HepG2 (cell line): ENCODE measurements around the gene NOC2L. TPM values are rescaled to one million over a fixed set of nuclear protein-coding genes. Genes with fewer than 3 reads are reported as not detected.

ENCODE experiments used
- ELF4 ChIP-seq: sonication (generic); formaldehyde crosslinking; IDR thresholded peaks from 2 replicates; pipeline ENCODE4 v1.5.0; 2020; ENCODE audit warnings: missing genetic modification reagents, mild to moderate bottlenecking, moderate library complexity, borderline replicate concordance
- EP300 ChIP-seq, 3 experiments: sonication (generic) in 1 of 3; formaldehyde crosslinking in 1 of 3; IDR thresholded peaks; 2 replicates each; pipeline versions ENCODE4 v1.5.1 to v1.6.1; 2011 to 2020; ENCODE audit warnings: low read depth in 2 of 3, low read length in 2 of 3, borderline replicate concordance in 1 of 3, improper control_type of control experiment in 1 of 3, mild to moderate bottlenecking in 1 of 3, missing genetic modification reagents in 1 of 3, moderate library complexity in 1 of 3
- FOXA3 ChIP-seq: IDR thresholded peaks from 2 replicates; pipeline ENCODE4 v1.6.1; 2016; ENCODE audit warnings: missing genetic modification reagents, missing compliant biosample characterization
- GZF1 ChIP-seq: sonication (generic); formaldehyde crosslinking; IDR thresholded peaks from 2 replicates; pipeline ENCODE4 v1.5.1; 2020; ENCODE audit warnings: mild to moderate bottlenecking, missing genetic modification reagents
- HOXA7 ChIP-seq: sonication (generic); formaldehyde crosslinking; IDR thresholded peaks from 2 replicates; pipeline ENCODE4 v1.8.1; 2022; ENCODE audit warnings: mild to moderate bottlenecking, missing genetic modification reagents, moderate library complexity
- ISX ChIP-seq: sonication (generic); formaldehyde crosslinking; conservative IDR thresholded peaks from 2 replicates; pipeline ENCODE4 v1.5.0; 2020; ENCODE audit warnings: missing genetic modification reagents
- JUN ChIP-seq: sonication (generic); formaldehyde crosslinking; IDR thresholded peaks from 2 replicates; pipeline ENCODE4 v1.4.0; 2020; ENCODE audit warnings: mild to moderate bottlenecking, missing genetic modification reagents
- KDM4B ChIP-seq: sonication (generic); formaldehyde crosslinking; IDR thresholded peaks from 2 replicates; pipeline ENCODE4 v1.4.0; 2020; ENCODE audit warnings: missing genetic modification reagents
- MAFG ChIP-seq: sonication (generic); formaldehyde crosslinking; IDR thresholded peaks from 2 replicates; pipeline ENCODE4 v1.5.1; 2020; ENCODE audit warnings: mild to moderate bottlenecking, missing genetic modification reagents
- MED13 ChIP-seq: sonication (generic); formaldehyde crosslinking; IDR thresholded peaks from 2 replicates; pipeline ENCODE4 v1.5.0; 2020; ENCODE audit warnings: missing genetic modification reagents
- POLR2AphosphoS5 ChIP-seq: IDR thresholded peaks from 2 replicates; pipeline ENCODE4 v1.6.1; 2012; ENCODE audit warnings: low read depth, low read length
- SRF ChIP-seq: IDR thresholded peaks from 2 replicates; pipeline ENCODE4 v1.6.1; 2011; ENCODE audit warnings: mild to moderate bottlenecking, low read depth, low read length, moderate library complexity
- STAG1 ChIP-seq: sonication (generic); formaldehyde crosslinking; IDR thresholded peaks from 2 replicates; pipeline ENCODE4 v1.4.0; 2020; ENCODE audit warnings: missing genetic modification reagents
- SYNCRIP ChIP-seq: fragments of 200-400 bp; formaldehyde crosslinking; IDR thresholded peaks from 2 replicates; pipeline ENCODE4 v1.6.1; 2018; ENCODE audit warnings: mild to moderate bottlenecking, low read depth, low read length; ENCODE audit not compliant: insufficient read depth
- XRCC5 ChIP-seq: fragments of 200-400 bp; formaldehyde crosslinking; optimal IDR thresholded peaks from 2 replicates; pipeline ENCODE3; 2017; ENCODE audit warnings: mild to moderate bottlenecking, low read length
- ZBTB1 ChIP-seq: sonication (generic); formaldehyde crosslinking; IDR thresholded peaks from 2 replicates; pipeline ENCODE4 v1.4.0; 2020; ENCODE audit warnings: missing genetic modification reagents, borderline replicate concordance
- ZNF205 ChIP-seq: IDR thresholded peaks from 2 replicates; pipeline ENCODE4 v1.6.1; 2018; ENCODE audit warnings: missing biosample characterization, missing genetic modification reagents
- ZNF564 ChIP-seq: sonication (generic); formaldehyde crosslinking; IDR thresholded peaks from 2 replicates; pipeline ENCODE4 v1.8.1; 2023; ENCODE audit warnings: mild to moderate bottlenecking, missing genetic modification reagents
- ZNF598 ChIP-seq: sonication (generic); formaldehyde crosslinking; IDR thresholded peaks from 2 replicates; pipeline ENCODE4 v1.5.1; 2020; ENCODE audit warnings: mild to moderate bottlenecking, missing genetic modification reagents, borderline replicate concordance
- ZNF772 ChIP-seq: sonication (generic); formaldehyde crosslinking; IDR thresholded peaks from 2 replicates; pipeline ENCODE4 v1.5.0; 2020; ENCODE audit warnings: mild to moderate bottlenecking, missing genetic modification reagents
- polyA plus RNA-seq, 8 experiments: library from polyadenylated mRNA; depleted of rRNA in 3 of 8; stranded (reverse) in 7 of 8; unstranded in 1 of 8; fragments of >200 nt; fragmentation: Illumina TruSeq in 4 of 8; extraction: Trizol in 4 of 8; gene quantifications; 2 replicates each; pipeline versions ENCODE4 v1.2.1 to v1.2.3, GENCODE V29; 2011 to 2016; ENCODE audit warnings: low read depth in 4 of 8, missing spikeins in 1 of 8, mixed read lengths in 1 of 8; ENCODE audit not compliant: insufficient read depth in 1 of 8
- total RNA-seq, 5 experiments: library from RNA; depleted of rRNA; stranded (reverse); fragments of >200 nt; fragmentation: Illumina TruSeq; extraction: Trizol; gene quantifications; 2 replicates each; pipeline ENCODE4 v1.2.3, GENCODE V29; 2016; ENCODE audit warnings: low read depth in 1 of 5
- TF ChIP-seq, protein P1 (sequence below): sonication (generic); formaldehyde crosslinking; IDR thresholded peaks from 2 replicates; pipeline ENCODE4 v1.5.0; 2020; ENCODE audit warnings: mild to moderate bottlenecking, missing genetic modification reagents, borderline replicate concordance
- TF ChIP-seq, protein P2 (sequence below): sonication (generic); formaldehyde crosslinking; IDR thresholded peaks from 2 replicates; pipeline ENCODE4 v1.4.0; 2020; ENCODE audit warnings: missing genetic modification reagents
- TF ChIP-seq, protein P3 (sequence below): sonication (generic); formaldehyde crosslinking; IDR thresholded peaks from 2 replicates; pipeline ENCODE4 v1.9.0; 2022; ENCODE audit warnings: missing genetic modification reagents, mild to moderate bottlenecking, borderline replicate concordance
- TF ChIP-seq, protein P4 (sequence below): sonication (generic); formaldehyde crosslinking; IDR thresholded peaks from 2 replicates; pipeline ENCODE4 v1.4.0; 2020; ENCODE audit warnings: low read depth, mild to moderate bottlenecking, missing genetic modification reagents

The NOC2L gene
- total and polyA plus RNA-seq, 2 of the 13 experiments (the other 11 are each of a cell fraction or from before 2014, with no cell fraction given) = 32.0 to 103 TPM

- TF ChIP-seq, protein P1, sequence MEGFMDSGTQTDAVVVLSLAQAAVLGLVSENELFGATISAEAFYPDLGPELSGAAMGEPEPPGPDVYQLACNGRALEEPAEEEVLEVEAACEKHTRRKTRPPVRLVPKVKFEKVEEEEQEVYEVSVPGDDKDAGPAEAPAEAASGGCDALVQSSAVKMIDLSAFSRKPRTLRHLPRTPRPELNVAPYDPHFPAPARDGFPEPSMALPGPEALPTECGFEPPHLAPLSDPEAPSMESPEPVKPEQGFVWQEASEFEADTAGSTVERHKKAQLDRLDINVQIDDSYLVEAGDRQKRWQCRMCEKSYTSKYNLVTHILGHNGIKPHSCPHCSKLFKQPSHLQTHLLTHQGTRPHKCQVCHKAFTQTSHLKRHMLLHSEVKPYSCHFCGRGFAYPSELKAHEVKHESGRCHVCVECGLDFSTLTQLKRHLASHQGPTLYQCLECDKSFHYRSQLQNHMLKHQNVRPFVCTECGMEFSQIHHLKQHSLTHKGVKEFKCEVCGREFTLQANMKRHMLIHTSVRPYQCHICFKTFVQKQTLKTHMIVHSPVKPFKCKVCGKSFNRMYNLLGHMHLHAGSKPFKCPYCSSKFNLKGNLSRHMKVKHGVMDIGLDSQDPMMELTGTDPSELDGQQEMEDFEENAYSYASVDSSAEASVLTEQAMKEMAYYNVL (CRISPR knock-in tag) = no peak
- TF ChIP-seq ZBTB1 (CRISPR knock-in tag) (no peak), MED13 (CRISPR knock-in tag) (no peak), GZF1 (CRISPR knock-in tag) (no peak), POLR2AphosphoS5 (no peak), EP300 (IDR thresholded peaks at IDR 0.05; ENCODE audit: low read depth in 2 of 2, low read length in 2 of 2) (no peak), EP300 (CRISPR knock-in tag; IDR thresholded peaks at IDR 0.05; ENCODE audit: borderline replicate concordance) (no peak), ZNF772 (CRISPR knock-in tag) (no peak), ZNF564 (CRISPR knock-in tag) (peak; percentile 50; the same call in 1 of the 2 replicates), STAG1 (CRISPR knock-in tag) (peak; percentile 81), SRF (no peak), XRCC5 (peak; percentile 51), FOXA3 (CRISPR knock-in tag) (peak; percentile 44; the same call in 1 of the 2 replicates), ELF4 (CRISPR knock-in tag) (no peak), ZNF205 (CRISPR knock-in tag) (no peak), KDM4B (CRISPR knock-in tag) (no peak), MAFG (CRISPR knock-in tag) (no peak), JUN (CRISPR knock-in tag) (no peak), SYNCRIP (no peak), ISX (CRISPR knock-in tag) (no peak), HOXA7 (CRISPR knock-in tag) (no peak), ZNF598 (CRISPR knock-in tag) (no peak)
- TF ChIP-seq, protein P2, sequence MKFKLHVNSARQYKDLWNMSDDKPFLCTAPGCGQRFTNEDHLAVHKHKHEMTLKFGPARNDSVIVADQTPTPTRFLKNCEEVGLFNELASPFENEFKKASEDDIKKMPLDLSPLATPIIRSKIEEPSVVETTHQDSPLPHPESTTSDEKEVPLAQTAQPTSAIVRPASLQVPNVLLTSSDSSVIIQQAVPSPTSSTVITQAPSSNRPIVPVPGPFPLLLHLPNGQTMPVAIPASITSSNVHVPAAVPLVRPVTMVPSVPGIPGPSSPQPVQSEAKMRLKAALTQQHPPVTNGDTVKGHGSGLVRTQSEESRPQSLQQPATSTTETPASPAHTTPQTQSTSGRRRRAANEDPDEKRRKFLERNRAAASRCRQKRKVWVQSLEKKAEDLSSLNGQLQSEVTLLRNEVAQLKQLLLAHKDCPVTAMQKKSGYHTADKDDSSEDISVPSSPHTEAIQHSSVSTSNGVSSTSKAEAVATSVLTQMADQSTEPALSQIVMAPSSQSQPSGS (CRISPR knock-in tag) = no peak
- TF ChIP-seq, protein P3, sequence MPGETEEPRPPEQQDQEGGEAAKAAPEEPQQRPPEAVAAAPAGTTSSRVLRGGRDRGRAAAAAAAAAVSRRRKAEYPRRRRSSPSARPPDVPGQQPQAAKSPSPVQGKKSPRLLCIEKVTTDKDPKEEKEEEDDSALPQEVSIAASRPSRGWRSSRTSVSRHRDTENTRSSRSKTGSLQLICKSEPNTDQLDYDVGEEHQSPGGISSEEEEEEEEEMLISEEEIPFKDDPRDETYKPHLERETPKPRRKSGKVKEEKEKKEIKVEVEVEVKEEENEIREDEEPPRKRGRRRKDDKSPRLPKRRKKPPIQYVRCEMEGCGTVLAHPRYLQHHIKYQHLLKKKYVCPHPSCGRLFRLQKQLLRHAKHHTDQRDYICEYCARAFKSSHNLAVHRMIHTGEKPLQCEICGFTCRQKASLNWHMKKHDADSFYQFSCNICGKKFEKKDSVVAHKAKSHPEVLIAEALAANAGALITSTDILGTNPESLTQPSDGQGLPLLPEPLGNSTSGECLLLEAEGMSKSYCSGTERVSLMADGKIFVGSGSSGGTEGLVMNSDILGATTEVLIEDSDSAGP (CRISPR knock-in tag) = peak; percentile 67
- TF ChIP-seq, protein P4, sequence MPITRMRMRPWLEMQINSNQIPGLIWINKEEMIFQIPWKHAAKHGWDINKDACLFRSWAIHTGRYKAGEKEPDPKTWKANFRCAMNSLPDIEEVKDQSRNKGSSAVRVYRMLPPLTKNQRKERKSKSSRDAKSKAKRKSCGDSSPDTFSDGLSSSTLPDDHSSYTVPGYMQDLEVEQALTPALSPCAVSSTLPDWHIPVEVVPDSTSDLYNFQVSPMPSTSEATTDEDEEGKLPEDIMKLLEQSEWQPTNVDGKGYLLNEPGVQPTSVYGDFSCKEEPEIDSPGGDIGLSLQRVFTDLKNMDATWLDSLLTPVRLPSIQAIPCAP (CRISPR knock-in tag) = no peak; the same call in 1 of the 2 replicates
Observed at GRCh38 chr1:904310-904950, 54.6 kb downstream of the NOC2L start (continued).
